ENCODE results near the gene UBE3A.
"Not testable (repeated sequence)": the region's sequence is repeated elsewhere in the genome, so short reads cannot be mapped to it uniquely, and the experiment has no call there.

Gene UBE3A

DNA sequence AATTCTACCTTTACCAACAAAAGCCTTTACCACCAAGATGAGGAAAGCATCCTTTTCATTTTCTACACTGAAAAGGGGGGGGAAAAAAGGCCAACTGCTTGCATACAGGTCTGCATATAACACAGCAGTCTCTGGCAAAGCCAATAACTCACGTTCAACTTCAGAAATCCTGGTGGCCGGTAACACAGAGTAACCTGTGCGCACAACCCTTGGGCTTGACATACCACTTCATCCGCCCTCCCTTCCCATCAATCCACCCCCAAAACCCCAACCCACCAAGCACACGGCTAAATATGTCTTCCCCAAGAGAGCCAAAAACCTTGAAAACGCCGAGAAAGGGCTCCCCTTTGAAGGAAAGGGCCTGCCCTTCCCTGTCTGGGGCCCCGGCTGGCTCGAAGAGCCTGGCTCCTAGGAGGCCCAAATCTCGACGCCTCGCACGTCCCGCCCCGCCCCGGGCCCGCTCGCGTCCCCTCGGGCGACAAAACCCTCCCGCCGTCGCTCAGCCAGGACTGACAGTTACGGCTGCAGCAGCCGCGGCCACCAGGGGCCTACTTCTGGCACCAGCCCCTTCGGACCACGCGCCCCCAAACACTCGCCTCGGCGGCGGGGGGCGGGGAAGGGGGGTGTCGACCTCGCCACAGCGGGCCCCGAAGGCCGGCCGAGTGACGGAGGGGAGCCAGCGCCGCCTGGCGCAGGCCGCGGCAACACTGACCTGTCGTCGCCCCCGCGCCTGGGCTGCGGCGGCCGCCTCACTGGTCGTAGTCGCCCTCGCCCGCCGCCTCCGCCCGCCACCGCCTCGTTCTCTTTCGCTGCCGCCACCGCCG is 835 bp downstream of the UBE3A start:
- DNase-seq: peak; percentile 14 to 48

DNA sequence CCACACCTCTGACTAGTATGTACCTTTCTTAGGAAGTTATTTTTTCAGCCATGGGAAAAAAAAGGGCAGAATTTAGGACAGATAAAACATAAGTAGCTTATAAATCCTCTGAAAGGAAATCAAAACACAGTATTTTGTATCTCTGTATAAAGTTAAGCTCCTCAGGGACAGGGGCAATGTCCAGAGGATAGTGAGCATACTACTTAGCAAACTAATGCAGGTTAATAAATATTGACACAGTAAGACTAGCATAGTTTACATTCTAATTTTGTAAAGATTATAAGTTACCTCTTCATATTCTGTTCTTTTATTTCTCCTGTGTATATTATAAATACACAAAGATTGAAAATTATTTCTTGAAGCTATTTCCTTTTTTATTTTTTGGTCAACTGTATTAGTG is 2.1 kb downstream of the UBE3A start:
- DNase-seq: no peak

GRCh38 chr15:25435474-25436243 is 3.2 kb downstream of the UBE3A start:
- DNase-seq: no peak

DNA sequence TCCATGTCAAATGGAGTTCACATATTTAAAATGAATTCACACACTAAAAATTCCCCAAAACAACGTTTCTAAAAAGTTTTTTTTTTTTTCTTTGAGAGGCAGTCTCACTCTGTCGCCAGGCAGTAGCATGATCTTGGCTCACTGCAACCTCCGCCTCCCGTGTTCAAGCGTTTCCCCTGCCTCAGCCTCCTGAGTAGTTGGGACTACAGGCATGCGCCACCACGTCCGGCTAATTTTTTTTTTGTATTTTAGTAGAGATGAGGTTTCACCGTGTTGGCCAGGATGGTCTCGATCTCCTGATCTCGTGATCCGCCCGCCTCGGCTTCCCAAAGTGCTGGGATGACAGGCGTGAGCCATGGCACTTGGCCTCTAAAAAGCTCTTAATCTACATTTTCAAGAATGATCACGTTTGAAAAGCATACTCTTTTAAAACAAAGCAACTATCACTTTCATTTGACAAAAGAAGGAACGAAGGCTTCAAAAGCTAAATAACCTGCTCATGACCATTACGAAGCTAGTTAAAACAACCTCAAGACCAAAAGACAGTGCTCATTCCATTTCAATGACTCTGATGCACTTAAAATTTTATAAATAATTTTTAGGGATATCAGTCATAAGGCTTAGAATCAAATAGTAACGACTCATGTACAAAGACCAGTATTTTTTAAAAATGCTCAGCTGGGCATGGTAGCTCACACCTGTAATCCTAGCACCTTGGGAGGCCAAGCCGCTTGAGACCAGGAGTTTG is 5.5 kb downstream of the UBE3A start:
- DNase-seq: no peak

GRCh38 chr15:25431836-25432561 is 6.8 kb downstream of the UBE3A start:
- DNase-seq: no peak

- no peak for DNase-seq
These were observed 11.0 kb downstream of the UBE3A start for GRCh38 chr15:25427861-25428260.

DNA sequence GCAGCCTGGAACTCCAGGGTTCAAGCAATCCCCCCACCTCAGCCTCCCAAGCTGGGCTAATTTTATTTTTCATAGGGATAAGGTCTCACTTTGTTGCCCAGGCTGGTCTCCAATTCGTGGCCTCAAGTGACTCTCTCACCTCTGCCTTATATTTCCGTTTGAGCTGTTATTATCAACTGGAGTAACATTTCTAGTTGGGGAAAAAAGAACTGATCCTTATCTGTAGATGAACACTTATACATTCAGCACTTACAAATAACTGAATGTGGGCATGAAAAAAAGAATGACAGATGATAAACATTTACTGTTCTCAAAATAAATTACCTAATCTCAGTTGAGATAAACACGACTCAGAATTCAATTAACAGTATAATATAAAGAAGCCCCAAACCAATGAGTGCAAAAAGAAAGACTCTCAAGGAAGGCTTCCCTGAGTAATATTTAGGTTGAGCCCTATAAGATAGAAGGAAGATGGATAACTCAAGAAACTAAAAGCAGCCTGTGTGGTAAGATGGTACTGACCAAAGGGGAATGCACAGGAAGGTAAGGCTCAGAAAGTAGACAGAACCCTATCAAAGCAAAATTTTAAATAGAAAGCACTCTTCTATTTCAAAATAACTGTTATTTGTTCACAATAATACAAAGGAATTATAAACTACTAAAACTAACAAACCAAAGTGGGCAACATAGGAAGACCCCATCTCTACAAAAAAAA is 11.8 kb downstream of the UBE3A start:
- DNase-seq: no peak

DNA sequence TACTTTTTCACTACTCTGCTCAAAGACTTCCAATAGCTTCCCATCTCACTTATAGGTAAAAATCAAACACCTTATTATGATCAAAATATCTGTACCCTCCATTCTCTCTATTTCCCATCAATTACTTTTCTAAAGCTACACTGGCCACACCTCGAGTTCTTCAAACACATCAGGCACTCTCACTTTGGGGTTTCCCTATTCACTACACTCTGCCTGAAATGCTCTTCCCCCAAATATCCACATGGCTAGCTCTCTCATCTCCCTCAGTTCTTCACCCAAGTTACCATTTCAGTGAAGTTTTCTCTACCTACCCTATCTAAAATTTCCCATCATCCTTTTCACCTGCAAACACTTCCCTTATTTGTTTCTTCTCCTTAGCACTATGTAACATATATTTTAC is 14.8 kb downstream of the UBE3A start:
- no peak for DNase-seq

- DNase-seq: no peak
These were observed 16.8 kb downstream of the UBE3A start for GRCh38 chr15:25422021-25422420.

- no peak for DNase-seq
These were observed 20.6 kb downstream of the UBE3A start for GRCh38 chr15:25418202-25418601.

GRCh38 chr15:25417604-25418003 is 21.2 kb downstream of the UBE3A start:
- DNase-seq: no peak

DNA sequence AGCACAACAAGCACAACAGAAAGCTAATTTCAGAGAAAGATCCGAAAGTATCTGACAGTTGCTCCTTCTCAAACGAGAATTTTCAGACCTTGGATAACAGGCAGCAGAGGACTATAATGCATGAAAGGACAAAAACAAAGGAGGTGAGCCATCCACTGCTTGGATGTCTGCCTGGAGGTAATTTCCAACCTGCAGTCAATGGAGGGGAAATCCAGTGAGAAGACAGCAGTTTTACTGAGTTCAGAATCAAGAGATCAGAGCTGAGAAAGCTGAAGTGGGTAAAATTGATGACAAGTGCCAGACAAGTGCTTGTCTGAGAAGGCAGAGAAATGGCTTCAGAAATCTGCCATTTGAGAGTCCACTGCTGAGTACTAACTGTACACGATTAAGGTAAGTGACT is 22.1 kb downstream of the UBE3A start:
- DNase-seq: no peak

DNA sequence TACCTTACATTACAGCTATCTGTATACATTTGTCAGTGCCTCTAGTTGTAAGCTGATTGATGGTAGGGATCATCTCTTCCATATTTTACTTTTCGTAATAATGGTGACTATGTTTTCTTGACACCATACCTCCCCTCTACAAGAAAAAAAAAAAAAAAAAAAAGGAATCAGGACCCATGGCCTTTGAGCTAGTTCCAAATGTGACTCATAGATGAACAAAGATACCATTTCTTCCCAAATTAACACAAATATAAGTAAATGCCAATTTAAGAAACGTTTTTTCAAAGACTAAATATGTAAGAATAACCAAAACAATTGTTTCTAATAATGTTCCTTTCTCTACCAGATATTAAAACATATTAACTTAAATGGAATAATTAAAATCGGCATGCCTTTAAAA is 23.1 kb downstream of the UBE3A start:
- no peak for DNase-seq

GRCh38 chr15:25415217-25415616 is 23.6 kb downstream of the UBE3A start:
- DNase-seq: no peak

DNA sequence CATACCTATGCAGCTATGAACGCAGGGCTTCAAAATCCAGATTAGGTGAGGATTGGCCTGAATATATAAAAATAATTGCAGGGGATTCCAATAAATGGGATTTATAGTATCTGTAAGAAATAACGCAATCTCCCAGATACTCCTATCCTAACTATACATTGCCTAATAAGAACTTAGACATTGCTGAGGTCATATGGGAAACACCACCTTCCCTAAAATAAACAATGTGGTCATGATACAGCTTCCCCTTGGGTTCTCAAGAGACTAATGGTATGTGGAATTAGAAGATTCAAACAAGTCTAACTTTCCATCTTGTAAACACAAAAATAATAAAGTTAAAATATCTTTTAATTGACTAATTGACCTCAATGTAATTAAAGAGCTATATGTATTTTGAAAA is 28.2 kb downstream of the UBE3A start:
- no peak for DNase-seq

DNA sequence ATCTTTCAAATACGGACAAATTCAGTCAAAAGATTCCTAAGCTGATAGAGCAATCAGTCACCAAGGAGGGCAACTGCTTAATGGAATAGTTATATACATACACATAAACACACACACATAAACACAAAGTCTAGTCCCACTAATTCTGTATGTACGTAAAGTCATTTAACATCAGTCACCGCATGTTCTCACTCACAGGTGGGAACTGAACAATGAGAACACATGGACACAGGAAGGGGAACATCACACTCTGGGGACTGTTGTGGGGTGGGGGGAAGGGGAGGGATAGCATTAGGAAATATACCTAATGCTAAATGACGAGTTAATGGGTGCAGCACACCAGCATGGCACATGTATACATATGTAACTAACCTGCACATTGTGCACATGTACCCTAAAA is 29.1 kb downstream of the UBE3A start:
- not testable (repeated sequence) for DNase-seq

DNA sequence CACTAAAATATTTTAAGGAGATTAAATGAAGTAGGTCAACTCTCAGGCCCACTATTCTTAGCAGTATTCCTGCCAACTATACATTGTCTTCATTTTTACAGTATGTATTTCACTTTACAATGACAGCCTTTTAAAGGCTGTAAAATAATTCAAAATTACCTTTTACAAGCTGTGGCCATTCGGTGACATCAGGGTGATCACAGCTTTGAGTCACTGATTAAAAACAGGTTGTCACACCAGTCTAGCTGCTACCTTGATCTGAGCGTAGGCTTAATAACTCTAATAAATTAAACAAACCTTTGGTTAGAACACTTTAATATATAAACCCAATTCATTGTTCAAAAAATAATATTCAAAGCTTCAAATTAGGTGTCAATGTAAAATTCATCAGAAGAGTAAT is 29.9 kb downstream of the UBE3A start:
- DNase-seq: no peak

DNA sequence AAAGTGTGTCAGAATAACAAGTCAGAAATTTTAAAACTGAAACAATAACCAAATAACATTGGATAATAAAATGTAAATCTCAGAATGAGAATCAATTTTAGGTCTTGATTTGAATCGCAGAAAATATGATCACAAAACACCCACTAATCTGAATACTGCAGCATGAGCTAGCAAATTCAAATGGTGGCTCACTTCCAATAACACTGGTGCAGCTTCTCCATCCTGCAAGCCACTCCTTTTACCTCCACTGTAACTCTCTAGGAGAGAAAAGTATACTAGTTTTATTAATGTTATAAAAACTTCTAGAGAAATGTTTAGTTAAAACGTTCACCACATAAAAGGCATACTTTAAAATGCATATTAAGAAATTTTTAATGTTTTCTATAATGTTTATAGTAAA is 30.4 kb downstream of the UBE3A start:
- peak in 1 of 2 donors; percentile 9 for DNase-seq

GRCh38 chr15:25407950-25408349 is 30.9 kb downstream of the UBE3A start:
- DNase-seq: no peak

- DNase-seq: no peak
These were observed 32.0 kb downstream of the UBE3A start for GRCh38 chr15:25406846-25407245.

DNA sequence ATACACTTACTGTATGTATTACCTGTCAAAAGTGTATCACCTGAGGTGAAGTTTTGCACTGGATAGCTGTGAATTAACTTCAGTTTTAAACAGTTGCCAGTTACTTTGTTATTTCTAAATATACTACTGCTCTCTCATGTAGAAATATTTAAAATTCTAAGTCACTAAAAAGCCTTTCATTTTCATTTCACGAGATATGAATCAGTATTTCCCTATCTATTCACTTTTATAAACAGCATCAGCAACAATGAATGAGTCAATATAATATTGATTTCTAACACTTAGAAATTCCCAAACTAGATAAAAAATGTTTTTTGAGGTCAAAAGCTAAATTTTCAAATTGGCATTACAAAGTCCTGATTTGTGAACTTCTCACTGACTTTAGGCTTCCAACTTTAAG is 32.6 kb downstream of the UBE3A start:
- DNase-seq: no peak

DNA sequence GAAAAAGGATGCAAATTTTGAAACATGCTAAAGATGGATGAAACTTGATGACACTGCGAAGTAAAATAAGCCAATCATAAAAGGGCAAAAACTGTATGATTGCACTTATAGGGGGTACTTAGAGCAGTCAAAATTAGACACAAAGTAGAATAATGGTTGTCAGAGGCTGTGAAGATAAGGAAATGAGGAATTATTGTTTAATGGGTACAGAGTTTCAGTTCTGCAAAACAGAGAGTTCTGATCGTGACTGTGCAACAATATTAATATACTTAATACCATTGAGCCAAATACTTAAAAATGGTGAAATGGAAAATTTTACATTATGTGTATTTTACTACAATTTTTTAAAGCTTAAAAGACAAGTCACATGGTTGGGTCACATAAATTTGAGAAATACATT is 35.1 kb downstream of the UBE3A start:
- DNase-seq: no peak

Measured in hippocampal formation (tissue), 2 donors.